ENCODE data around the gene OR7G3.
A peak's percentile ranks its signal among the peaks of the same experiment; 100 is the strongest.

Gene OR7G3

DNA sequence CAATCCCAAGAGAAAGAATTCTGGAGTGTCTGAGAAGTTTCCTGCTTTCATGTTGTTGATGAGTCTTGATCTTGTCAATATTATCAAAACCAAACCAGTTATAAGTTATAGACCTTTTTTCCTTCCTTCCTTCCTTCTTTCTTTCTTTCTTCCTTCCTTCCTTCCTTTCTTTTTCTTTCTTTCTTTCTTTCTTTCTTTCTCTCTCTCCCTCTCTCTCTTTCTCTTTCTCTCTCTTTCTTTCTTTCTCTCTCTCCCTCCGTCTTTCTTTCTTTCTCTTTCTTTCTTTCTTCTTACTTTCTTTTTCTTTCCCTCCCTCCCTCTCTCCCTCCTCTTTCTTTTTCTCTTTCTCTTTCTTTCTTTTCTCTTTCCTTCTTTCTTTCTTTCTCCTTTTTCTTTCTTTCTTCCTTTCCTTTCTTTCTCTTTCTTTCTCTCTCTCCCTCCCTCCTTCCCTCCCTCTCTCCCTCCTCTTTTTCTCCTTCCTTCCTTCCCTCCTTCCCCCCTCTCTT lies at the start of gene OR7G3:
OR7G3 (minus strand) TSS at position 51 of the 506 bp plus-strand sequence; CDS start at position 51, 0 bp downstream.
- no peak for DNase-seq

DNA sequence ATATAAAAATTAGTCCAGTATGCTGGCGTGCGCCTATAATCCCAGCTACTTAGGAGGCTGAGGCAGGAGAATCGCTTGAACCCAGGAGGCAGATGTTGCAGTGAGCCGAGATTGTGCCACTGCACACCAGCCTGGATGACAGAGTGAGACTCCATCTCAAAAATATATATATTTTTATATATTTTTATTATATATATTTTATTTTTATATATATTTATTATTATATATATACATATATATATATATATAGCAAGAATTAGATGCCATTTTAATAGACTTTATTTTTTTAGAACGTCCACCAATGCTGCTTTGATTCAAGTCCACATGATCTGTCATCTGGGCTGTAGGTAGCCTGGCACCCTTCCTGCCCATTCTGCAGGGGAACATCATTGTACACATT lies 48.6 kb upstream of the OR7G3 start:
- no peak for DNase-seq

DNA sequence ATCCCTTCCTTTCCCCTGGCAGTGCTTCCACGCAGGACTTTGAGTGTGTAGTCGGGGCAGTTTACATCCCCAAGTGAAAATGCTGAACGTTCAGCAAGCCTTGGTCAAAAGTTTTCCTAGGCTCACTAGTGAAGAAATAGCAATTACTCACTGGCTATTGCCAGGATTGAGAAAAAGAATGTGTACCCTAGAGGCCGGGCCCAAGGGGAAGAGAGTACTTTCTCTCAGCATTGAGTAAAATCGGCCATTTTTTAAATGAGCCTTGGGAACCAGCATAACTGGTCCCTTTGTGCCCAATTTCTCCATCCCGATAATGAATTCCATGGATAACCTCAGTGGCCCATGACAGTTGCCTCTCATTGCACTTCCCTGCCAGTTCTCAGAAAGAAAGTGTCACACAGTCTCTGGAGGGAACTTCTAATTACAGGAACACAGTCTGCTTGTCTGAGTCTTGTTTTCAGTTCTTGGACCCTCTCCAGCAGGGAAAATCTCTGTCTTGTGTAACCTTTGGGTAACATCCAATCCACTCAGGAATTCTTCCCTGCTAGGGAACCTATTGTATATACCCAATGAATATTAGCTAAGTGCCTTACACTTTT lies 44.7 kb upstream of the OR7G3 start:
- no peak for DNase-seq

DNA sequence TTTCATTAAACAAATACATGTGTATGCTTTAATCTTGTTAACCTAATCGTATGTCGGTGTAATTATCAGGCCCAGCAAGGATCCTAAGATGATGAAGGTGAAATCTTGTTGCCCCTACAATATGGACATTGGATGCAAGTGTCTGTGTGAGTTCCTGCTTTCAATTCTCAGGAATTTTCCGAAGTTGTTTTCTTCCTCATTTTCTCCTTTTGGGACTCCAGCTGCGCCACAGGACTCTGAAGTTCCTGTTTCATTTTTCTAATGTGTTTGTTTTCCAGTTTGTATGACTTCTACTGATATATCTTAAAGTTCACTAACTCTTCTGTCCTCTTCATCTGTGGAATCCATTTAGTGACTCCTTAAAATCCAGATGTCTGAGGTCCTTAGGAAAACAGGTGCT lies 40.1 kb upstream of the OR7G3 start:
- DNase-seq, result no peak

DNA sequence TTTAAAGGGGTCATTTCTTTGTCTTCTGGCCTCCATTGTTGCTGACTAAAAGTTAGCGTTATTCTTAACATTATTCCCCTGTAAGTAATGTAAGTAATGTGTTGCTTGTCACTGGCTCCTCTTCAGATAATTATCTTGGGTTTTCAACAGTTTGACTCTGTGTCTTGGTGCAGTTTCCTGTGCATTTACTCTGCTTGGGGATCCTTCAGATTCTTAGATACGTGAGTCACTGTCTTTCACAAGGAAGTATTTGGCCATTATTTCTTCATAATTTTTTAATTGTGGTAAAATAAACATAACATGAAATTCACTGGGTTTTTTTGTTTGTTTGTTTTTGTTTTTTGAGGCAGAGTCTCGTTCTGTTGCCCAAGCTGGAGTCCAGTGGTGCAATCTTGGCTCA lies 38.5 kb upstream of the OR7G3 start:
- DNase-seq, result no peak

DNA sequence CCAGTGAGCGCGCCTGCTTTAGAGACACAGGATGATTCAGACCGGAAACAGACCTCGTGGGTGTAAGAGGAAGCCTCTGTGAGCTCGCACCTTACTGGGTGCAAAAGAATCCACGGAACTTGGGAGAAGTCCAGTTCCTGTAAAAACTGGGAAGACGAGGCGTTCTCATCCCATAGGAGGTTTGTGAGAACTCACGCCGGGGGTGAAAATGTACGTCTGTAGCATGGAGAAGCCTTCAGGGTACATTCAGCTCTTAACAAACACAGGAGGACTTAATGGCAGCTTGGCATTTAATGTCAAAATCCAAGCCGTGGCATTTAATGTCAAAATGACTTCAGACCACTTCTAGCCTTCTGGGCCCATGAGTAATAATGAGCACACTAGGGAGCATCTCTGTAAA lies 34.7 kb upstream of the OR7G3 start:
- DNase-seq, result no peak

DNA sequence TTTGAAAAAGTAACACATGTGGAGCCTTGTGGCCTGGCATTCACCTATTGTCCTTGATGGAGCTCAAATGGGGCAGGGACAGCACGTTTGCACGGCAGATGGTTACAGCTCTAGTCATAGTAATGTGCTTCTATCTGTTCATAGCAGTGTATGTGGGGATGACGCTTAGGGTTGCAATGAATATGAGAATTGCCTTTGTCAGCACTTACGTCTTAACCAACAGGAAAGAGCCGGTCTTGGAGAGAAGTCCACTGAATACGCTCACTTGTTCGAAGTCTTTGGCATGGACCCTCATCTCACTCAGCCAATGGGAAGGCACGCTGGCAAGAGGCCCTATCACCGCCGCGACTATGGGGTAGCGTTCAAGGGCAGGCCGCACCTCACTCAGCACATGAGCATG lies 33.1 kb upstream of the OR7G3 start:
- DNase-seq, result no peak

DNA sequence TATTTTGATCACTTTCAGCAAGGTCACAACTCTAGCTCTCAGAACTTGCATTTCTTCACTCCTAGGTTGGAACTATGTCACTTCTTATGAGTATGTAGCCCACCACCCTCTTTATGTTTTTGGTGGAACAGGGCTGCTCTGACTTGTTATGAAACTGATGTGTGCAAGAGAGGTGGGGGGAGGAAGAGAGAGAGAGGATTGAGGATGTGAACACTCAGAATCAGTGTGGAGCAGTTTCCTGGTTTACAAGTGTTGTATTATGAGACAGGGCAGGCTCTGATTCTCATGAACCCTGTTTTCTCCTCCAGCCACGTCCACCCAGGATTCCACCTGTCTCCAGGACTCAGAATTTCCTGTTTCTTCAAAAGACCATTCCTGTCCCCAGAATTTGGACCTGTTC lies 29.6 kb upstream of the OR7G3 start:
- DNase-seq, result no peak

DNA sequence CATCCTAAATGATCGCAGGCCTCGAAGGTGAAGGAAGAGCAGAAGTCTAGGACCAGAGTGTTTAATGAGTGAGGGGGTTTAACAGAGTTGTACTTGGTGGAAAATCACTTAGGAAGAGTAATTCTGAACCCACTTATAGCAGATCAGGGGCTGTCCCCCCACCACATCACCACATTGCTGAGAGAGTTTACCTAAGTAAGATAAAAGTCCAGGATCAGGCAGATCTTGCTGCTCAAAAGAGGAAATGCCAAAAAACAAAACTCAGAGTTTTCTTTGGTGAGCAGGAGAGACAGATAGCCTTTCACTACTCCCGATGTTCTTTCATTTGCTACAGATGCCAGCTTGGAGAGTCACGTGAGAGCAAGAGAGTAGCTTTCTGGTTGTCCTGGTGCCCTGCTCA lies 28.8 kb upstream of the OR7G3 start:
- DNase-seq, result no peak

DNA sequence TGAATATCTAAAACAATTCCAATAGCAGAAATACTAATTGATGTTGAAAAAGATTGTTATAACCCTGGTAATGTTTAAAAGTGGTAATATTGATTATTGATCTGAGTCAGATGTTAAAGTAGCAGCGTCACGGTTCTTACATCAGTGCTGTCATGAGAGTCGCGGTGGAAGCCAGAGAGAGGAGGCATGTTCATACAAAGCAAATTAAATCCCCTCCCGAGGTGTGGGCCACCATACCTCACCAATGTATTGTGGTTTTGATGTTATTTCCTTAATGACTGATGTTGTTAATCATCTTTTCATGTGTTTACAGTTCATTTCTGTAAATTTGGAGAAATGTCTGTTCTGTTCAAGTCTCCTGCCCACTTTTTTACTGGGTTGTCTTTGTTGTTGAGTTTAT lies 24.6 kb upstream of the OR7G3 start:
- no peak for DNase-seq

DNA sequence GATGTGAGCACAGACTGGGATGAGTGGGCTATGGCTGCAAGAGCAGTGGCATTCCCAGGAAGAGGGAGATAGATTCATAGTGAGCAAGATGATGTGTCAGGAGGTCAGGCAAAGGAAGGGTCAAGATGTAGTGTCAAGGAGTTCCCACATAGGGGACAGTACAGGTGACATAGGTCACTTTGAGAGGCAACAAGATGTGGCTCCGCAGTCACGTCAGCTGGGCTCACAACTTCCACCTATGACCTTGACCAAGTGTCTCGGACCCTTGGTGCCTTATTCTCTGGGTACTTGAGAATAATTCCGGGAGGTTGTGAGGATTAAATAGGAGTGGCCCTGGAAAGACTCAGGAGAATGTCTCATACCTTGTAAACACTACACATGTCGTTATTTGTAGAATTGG lies 23.9 kb upstream of the OR7G3 start:
- DNase-seq, result no peak

DNA sequence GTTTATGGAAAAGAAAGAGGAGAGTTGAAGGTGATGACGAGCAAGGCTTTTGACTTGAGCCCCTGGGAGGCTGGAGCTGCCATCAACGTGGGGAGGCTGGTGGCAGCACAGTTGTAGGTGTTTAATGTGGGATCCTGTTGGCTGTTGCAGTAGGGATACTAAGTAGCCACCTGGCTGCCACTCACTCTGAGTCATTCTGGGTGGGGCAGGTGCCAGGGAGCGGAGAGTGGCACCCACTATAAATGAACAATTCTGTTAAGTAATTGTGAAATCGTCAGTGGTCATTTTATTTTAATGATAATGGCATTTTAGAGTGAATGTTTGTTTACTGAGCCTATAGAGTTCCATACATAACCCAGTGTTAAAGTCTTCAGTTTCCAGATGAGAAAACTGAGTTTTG lies 23.2 kb upstream of the OR7G3 start:
- no peak for DNase-seq

DNA sequence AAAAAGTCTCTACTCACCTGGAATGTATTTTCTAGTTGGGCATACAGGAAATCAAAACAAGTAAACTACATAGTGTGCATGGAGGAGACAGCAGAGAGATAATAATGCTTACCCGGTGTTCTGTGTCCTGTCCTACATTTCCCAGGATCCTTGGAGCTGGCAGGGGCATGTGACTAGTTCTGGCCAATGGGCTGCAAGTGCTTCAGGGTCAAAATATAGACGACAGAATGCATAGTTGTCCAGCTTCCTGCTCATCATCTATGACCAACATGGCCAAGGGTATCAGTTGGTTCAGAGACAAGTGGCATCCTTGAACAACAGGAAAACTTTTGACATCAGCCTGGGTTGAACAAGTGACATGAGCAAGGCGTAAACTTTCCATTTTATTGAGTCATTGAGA lies 21.9 kb upstream of the OR7G3 start:
- no peak for DNase-seq

DNA sequence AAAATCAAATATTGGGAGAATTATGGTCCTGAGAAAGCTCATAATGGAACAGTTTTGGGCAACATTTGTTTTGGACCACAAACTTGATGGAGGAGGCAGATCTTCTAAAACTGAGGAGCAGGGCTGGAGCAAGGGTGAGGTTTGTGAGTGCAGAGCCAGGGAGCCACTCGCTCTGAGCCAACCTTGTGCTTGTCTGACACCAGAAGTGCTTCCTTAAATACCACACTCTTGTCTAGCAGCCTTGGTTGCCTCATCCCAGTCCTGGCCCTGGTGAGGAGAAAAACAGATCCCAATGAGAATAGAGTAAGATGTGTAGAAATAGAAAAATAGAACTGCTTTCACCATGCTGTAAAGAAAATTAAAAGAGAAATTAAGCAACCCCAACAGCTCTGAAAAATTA lies 20.1 kb upstream of the OR7G3 start:
- no peak for DNase-seq

DNA sequence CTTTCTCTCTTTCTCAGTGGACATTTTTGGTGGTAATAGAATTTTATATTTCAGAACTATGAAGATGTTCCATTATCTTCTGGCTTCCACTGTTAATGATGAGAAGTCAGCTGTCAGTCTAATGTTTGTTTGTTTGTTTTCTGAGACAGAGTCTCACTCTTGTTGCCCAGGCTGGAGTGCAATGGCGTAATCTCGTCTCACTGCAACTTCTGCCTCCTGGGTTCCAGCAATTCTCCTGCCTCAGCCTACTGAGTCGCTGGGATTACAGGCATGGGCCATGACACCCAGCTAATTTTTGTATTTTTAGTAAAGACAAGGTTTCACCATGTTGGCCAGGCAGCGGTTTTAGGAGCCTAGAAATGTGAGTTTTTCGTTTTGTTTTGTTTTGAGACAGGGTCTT lies 18.2 kb upstream of the OR7G3 start:
- DNase-seq, result no peak

DNA sequence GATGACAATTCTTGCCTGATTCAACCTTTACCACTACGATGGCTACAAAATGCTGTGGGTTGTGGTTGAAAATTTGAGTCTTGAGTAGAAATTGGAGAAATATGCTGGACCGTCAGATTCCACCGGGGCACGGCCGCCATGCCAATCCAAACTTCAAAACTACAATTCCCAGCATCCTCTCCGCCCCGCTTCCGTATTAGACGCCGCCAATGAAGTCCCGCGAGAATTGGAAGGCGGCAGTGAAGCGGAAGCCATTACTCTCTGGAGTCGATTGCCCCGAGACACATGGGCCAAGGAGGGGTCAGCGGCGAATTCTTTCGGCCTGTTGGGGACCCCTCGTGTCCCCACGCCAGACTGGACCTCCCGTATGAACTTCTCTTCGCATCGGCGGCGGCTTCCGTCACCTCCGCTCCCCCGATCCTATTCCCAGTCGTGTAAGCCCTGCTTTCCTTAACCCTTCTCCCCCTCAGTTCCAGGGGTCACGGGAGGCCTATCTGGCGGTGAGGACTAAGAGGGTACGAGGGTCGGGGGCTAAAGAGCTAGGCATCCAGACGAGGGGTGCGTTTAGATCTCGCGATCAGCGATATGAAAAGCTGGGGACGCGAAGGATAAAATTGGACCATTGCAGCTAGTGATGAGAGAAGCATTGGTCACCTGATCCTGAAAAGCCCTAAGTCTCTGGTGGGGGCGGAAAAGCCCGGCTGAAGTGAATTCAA lies 13.6 kb upstream of the OR7G3 start, which contains the start of gene ZNF317:
ZNF317 (plus strand) TSS at position 239 of the 716 bp plus-strand sequence. CDS start 15,620 bp downstream, outside the sequence.
- DNase-seq, result peak; percentile 84

DNA sequence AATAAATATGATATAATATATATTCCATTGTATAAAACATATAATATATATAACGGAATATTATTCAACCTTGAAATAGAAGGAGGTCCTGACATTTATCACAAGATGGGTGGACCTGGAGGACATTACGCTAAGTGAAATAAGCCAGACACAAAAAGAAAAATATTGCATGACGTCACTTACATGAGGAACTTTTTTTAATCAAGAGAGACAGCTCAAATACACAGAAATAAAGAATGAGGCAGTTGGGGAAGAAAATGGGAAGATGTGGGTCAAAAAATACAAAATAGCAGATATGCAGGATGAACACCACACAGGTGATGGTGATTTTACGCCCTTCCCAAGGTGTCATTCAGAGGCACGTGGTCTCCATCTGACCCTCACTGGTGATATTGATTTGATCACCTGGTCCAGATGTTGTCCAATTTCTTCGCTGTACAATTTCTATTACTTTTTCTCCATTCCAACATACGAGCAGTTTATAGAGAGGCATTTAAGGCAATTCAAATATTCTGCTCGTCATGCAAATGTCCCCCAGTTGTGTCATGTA lies 12.9 kb upstream of the OR7G3 start:
- no peak for DNase-seq

DNA sequence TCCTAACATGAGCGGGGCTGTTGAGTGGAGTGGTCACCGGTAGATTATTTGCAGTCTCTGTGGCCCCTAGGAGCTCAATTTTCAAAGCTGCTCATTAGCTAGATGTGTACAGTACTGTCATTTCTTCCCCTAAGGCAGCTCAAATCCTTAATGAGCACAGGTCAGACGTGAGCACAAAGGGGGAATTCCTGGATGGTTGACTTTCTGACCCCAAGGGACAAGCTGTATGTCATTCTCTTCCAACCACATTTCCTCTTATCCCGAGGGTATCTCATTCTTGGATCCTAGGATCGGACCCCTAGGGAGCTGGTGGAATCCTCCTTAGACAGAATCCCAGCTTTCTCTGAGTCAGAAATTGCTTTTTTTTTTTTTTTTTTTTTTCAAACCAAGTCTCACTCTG lies 5.7 kb upstream of the OR7G3 start:
- no peak for DNase-seq

DNA sequence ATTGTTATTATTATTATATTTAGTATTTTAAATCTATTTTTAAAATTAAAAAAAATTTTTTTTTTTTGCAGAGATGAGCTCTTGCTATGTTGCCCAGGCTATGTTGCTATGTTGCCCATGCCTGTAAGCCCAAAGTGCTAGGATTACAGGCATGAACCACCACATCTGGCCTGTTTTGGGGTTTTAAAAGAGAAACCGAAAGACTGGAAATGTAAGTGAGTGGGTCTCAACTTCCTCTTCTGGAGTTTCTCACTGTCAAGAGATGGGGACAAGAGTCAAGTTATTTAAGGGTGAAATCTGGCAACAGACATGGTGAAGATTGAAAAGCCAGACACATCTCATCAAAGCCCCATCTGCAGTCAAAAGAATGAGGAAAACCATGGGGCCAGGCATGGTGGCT lies 4.2 kb upstream of the OR7G3 start:
- DNase-seq, result no peak

DNA sequence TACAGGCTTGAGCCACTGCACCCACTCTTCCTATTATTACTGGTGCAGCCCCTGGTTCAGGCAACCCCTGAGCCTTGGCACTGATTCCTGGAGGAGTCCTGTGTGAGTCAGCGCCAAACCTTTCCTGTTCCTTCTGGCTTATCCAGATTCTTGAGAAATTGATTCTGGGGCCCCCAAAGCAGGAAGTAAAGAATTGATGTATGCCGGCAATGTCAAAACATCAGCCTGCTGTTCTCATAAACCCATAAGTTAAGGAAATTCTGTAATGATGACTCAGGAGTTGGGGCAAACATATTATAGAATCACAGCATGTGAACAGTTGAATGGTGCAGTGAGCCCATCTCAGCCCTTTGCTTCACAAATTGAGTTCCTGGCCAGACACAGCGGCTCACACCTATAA lies 1.4 kb upstream of the OR7G3 start:
- no peak for DNase-seq

DNA sequence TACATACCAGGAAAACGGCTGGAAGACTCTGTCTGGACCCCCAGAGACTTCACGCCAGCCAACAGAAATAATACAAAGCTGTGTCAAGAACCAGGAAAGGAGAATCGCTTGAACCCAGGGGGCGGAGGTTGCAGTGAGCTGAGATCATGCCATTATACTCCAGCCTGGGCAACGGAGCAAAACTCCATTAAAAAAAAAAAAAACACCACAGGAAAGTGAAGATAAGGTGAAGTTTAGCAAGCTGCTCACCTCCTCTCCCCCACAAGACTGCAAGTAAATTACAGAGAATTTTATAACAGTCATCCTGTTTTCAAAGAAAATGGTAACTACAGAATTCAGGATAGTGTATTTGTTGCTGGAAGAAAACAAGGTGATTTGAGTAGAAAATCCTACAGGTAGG lies 10.2 kb downstream of the OR7G3 start:
- DNase-seq, result no peak

DNA sequence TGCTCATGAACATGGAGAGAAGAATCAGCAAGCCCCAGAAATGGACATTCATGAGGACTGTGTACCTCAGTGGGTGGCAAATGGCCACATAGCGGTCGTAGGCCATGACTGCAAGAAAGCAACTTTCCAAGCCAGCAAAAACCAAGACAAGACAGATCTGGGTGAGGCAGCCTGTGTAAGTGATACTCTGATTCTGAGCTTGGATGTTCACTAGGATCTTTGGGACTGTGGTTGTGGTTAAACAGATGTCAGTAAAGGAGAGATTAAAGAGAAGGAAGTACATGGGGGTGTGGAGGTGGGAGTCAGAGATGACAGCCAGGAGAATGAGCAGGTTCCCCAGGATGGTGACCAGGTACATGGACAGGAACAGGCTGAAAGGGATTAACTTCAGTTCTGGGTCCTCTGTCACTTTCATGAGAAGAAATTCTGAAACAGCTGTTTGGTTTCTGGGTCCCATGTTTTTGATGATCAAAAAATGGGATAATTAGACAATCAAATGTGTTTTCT lies 11.4 kb downstream of the OR7G3 start, which contains the start of gene OR7G1:
OR7G1 (minus strand) TSS at position 457 of the 507 bp plus-strand sequence; CDS start at position 457, 0 bp downstream.
- DNase-seq, result no peak

DNA sequence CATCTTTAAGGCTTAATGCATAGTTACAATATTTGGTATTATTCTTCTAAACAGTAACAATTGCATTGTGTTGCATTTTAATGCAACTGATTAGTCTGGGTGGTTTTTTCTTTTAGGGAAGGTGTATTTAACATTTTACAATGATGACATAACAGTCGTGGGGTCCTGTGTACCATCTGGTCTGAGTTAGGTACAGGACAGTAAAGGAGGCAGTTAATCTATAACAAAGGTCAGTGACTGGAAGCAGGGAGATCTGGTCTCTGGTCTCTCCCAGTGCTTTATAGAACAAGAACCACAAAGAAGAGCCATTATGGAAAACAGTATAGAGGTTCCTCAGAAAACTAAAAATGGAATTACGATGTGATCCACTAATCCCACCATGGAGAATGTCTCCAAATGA lies 16.8 kb downstream of the OR7G3 start:
- DNase-seq, result no peak

DNA sequence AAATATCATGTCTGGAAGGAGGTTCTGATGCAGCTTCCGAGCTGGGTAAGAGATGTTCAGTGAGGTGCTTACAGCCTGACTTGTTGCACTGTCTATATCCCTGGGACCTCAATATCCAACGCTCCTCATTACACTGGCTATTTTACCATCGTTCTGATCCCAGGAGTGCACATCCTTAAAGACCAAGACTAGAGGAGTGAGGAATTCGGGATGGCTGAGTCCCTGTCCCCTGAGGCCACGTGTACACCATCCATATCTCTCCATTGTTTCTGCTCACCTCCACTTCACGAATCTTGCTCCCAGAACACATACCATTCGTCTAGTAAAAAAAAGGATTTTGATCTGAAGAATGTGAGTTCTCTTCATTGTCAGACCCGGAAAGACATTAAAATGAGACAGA lies 19.4 kb downstream of the OR7G3 start, which contains the start of gene OR7G2:
OR7G2 (minus strand) TSS at position 101 of the 400 bp plus-strand sequence. CDS start 4,232 bp downstream, outside the sequence.
- no peak for DNase-seq

All from activated T-cell treated with anti-CD3 and anti-CD28 coated beads, Interleukin-2, amount 50 U/mL, for 1 hour (primary cell).